A673 (cell line): ENCODE measurements around the gene FARP1.

Experiments
- EZH2 ChIP-seq: fragments of 200-600 bp; sonication (generic); IDR thresholded peaks from 2 replicates; pipeline ENCODE4 v1.6.1; 2017; ENCODE audit warnings: borderline replicate concordance, low read depth, mild to moderate bottlenecking, mixed read lengths, antibody characterized with exemption, low read length; ENCODE audit not compliant: poor library complexity, severe bottlenecking
- TF ChIP-seq, protein P1 (sequence below): fragments of 300-800, 200-600 bp; sonication (generic); conservative IDR thresholded peaks from 2 replicates; pipeline ENCODE4 v1.5.1; 2017; ENCODE audit warnings: low read depth, mild to moderate bottlenecking, antibody characterized with exemption, low read length, moderate library complexity, mixed read lengths

DNA sequence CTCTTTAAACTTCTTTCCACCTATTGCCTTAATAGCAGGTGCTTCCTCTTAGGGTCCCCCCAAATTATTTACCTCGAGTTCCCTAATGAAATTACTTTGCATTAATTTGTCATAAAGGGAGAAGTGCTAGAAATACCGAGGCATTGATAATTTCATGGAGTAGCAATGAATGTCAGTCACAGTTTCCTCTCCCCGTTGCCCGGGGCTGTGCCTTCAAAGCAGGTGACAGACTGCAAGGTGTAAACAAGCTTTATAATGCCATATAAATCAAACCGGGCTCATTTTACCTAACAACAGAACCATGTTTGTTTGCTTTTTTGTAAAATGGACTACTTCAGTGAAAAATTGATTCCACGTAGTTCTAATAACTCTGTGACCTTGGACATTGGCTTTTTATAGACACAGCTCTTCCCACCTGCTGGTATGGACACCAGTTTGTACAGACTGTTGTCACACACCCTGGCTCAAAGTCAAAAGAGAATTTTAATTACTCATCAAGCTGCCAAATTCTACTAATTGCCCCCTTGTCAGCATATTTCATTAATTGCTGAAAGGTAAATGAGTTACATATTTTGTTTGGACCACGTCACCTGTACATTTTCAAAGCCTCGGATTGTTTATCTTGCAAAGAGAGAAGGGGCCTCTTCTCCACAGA is 262.9 kb downstream of the FARP1 start:
- TF ChIP-seq, protein P1, sequence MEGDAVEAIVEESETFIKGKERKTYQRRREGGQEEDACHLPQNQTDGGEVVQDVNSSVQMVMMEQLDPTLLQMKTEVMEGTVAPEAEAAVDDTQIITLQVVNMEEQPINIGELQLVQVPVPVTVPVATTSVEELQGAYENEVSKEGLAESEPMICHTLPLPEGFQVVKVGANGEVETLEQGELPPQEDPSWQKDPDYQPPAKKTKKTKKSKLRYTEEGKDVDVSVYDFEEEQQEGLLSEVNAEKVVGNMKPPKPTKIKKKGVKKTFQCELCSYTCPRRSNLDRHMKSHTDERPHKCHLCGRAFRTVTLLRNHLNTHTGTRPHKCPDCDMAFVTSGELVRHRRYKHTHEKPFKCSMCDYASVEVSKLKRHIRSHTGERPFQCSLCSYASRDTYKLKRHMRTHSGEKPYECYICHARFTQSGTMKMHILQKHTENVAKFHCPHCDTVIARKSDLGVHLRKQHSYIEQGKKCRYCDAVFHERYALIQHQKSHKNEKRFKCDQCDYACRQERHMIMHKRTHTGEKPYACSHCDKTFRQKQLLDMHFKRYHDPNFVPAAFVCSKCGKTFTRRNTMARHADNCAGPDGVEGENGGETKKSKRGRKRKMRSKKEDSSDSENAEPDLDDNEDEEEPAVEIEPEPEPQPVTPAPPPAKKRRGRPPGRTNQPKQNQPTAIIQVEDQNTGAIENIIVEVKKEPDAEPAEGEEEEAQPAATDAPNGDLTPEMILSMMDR, result no peak
- no peak for TF ChIP-seq EZH2
